Embryonic facial prominence (tissue), 1 donor: ENCODE measurements around the gene LIPM.

Experiments used
- DNase-seq: peaks from one replicate; pipeline ENCODE4 v3.0.0-alpha.2; 2016; ENCODE audit errors: extremely low spot score

Gene LIPM

DNA sequence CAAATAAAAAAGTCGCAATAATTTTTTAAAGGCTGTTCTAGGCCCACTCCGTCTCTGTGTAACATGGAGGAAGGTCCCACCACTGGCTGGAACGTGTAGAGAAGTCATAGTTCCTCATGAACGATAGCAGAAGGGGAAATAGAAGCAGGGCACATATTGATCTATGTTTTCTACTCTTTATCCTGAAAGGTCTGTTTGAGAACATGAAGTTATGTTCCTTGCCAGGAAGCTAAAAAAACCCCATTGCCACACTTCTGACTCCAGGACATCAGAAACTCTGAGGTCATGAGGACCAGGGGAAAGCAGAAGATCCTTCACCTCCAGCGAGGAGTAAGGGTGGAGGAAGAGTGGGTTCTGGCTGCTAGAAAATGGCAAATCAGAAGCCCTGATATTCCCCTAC is 38.4 kb downstream of the LIPM start:
- DNase-seq, result no peak

DNA sequence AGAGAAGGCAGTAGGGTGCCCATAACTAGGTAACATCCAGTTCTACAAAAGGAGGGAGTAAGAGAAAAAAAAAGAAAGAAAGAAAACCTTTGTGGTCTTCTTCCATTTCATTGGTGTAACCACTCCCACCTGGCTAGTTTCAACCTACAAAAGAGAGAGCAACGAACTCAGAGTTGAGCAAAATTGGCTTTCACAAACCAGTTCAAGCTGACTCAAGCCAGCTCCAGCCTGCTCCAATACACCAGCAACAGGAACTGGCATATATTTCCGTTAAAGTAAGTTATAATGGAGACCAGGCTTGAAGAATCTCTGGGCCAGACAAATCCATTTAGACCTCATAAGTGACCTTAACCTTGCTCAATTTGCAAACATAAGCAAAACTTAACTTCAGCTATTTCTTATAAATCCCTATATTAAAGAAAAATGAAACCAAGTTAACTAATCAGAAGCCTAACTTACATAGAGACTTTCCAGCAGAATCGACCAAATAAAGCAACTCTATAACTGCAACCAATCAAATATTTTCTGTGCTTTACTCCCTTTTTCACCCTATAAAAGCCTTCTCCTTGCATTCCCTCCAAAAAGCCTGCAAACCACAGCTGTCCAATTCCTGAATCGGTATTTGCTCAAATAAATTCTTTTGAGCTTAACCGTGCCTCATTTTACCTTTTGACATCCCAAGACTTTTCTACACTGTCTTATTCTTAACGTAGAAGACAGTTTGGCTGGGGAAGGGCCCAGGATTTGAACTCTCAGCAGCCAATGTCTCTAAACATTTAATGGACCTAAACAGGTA is 39.0 kb downstream of the LIPM start:
- no peak for DNase-seq

DNA sequence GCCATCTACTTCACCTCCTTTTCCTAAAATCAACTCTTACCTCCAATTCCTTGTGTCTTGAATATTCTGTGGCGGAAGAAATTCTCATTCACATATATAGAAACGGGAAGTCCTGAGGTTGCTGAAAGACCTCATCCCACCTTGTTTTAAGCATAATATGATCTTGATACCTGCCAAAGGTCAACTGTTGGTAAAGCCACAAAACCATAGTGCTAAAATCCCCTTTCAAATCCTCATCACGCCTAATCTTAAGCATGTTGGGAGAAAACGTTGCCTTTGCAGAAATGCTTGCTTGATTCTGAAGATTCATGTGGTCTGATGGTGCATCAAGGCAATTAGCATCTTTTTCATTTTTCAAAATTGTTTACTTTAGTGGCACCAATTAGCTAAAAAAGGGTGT is 40.6 kb downstream of the LIPM start:
- DNase-seq, result no peak

DNA sequence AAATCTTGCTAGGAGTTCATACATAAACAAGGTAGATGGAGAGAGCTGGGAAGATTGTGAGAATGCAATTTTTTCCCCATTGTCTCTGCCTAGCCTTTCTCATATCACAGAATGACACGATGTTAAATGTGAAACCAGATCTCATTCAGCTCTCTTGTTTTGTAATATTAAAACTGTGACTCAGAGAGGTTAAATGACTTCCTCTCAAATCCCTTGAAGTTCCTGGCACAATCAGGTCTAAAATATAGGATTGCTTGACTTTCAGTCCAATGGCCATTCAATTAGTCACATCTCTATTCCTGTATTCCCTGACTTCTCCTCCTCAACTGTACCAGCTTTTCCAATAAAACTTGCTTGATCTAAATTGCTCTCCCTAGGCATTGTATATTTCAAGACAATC is 46.0 kb downstream of the LIPM start:
- DNase-seq, result no peak

DNA sequence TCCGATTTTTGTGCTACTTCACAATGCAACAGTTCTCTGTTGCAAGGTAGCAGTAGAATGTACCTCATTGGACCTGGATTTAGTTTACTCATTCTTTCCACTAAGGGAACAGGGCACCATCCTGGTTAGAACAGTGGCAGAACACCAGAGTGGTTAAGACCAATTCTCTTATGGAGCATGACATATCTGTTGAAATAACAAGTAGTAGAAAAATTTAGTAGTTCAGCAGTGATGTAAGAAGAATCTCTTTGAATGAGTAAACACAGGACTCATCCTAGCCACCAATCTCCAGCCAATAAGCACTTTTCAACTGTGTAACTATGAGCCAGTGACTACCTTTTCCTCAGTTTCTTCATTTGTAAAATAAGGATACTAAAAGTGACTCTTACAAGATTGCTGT is 46.7 kb downstream of the LIPM start:
- no peak for DNase-seq

DNA sequence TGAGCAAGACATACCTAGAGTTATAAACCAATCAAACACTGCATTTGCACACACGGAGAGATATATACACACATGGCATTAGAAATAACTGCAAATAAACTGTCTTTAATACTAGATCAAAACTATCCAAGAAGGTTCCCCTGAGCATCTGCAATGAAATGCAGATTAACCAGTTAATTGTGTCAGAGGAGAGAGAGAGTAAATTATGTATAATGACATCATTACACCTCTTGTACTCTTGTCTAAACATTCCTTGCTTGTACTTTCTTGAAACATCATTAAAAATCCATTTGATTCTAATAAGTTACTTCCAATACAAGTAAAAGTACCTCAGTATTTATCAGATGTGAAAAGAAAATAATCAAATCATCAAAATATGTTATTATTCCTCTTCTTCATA is 48.2 kb downstream of the LIPM start:
- DNase-seq, result no peak

DNA sequence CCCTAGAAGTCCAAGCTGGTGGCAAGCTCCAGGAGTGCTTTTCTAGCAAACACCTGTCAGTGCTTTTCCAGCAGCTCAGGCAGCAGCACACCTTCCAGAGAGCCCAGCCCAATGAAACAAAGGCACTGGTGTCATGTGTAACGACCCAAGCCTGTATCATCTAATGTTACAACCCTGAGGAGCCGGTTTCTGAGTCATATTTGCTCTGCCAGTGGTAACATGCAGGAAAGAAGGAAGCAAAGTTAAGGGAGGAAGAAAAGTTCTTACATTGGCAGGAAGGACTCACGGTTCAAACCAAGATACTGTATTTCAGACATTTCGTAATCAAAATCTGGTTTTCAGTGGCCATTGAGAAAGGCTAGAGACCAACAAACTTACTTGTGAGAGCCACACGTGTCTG is 49.2 kb downstream of the LIPM start, which contains the start of gene ANKRD22:
TSS of gene ANKRD22 (minus strand) at position 139 of the 400 bp plus-strand sequence. CDS start 237 bp downstream, outside the sequence.
- peak; percentile 17 for DNase-seq

DNA sequence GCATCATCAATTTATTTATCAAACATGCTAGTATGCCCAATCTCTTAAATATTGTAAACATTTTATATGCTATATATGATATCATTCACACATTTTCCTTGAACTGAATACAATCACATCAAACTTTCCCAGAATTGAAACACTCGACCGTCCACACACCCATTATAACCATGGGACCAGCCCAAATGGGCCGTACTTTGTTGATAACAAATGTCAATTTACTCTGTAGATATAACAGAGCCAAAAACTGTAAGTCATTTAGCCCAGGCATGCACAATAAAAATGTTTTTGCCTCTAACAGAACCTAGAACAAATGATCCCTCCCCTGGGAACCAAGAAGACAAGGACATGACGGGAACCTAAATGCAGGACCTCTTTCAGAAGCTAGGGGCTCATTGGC is 49.8 kb downstream of the LIPM start:
- DNase-seq, result no peak

DNA sequence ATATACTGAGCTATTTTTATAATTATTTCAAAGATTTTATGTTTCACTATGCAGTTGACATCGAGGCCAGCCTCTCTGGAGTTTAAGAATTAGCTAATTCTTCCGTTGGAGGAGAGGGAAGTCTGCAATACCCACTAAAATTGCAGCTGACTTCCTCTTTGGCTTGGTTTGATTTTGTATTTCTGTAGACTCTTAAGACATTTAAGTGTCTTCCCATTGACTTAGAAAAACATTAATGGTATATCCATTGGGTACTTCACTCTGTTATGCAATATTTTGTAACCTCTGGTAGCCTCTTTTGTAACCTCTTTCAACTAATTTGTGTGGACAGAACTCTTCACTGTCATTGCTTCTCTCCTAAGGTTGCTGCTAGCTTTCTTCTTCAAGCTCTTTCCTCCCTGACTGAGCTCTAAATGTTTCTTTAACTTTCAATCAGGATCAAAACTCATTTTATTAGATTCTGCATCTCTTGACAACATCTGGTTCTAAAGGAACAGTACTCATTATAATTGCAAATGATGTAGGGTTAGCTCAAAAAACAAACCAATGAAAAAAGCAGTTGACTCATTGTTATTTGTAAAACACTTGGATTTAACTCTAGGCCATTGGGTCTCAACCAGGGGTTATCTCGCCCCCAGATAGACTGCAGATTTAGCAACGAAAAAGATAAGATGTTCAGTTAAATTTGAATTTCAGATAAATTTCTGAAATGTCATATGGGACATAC is 50.8 kb downstream of the LIPM start:
- no peak for DNase-seq

DNA sequence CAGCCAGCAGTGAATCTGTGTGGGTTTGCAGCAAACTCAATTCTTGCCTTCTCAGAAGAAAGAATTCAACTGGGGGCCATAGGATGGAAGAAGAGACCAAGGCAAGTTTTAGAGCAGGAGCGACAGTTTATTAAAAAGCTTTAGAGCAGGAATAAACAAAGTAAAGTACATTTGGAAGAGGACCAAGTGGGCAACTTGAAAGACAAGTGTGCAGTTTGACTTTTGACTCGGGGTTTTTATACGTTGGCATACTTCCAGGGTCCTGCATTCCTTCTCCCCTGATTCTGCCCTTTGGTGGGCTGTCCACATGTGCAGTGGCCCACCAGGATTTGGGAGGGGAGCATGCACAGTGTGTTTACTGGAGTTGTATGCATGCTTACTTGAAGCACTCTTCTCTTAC is 52.2 kb downstream of the LIPM start:
- DNase-seq, result no peak

DNA sequence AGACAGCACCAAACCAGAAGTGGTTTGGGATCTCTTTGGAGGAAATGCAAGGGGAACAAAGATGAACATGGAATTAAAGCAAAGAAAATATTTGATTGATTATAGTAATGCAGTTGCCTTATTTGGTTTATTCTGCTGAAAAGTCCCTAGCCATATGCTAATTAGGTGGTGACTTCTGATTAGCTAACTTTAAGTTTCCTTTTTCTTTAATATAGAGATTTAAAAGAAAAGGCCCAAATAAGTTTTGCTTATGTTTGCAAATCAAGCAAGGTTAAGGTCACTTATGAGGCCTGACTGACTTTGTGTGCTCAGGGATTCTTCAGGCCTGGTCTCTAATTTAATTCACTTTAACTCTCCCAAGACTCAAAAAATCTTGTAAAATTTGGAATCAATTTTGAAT is 55.3 kb downstream of the LIPM start:
- no peak for DNase-seq

DNA sequence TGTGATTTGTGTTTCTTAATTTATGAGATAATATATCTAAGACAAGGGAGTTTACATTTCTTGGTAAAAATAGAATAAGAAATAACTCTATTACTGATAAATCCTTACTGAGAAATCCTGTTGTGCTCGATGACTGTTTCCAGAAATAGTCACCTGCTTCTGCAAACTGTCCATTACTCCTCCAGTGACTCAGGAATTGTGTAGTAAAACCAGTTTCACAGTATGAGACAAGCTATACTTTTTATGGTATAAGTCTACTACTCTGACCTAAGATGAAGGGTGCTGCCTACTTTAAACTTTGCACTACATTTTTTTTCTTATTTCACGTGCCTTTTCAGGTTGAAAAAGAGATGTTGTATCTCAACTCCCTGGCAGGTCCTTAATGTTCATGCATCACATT is 56.0 kb downstream of the LIPM start:
- no peak for DNase-seq

DNA sequence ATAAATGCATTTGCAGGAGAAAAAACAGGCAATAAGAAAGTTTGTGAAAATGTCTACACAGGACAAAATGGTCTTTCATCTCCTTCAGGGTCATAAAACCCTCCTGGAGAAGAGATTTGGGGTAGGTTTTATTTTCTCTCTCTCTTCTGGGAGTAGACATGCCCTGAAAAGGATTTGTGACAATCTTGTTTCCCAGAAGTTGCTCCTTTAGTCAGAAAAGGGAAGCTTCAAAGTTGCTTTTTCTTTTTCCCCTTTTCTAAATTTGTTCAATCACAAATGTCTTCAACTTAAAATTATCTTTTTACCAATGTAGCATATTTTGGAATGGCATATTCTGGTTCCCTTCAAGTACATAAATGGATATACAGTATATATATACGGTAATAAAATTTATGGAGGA is 58.5 kb downstream of the LIPM start:
- no peak for DNase-seq

DNA sequence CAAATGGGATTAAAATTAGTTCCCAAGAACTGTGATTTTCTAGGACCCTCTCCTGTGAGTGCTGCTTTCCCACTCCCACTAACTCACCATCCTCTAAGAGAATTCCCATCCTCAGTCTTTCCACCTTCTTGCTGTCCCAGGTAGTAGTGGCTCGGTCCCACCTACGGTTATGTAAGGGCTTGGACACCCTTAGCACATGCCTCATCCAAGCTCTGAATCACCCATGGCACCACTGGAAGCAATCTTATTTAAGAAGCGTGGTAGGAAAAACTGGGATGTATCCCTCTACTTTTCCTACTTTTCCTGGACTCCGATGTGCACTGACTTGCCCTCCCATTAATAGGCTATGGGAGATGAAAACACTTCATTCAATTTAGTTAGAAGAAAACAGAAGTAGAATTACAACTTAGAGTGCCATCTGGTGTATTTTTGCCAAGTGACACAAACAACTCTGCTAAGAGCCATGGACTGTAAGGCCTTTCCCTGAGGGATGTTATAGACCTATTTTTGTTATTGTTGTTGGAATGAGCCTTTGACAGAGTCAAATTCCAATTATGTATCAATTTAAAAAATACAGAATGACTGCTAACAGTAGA is 62.8 kb downstream of the LIPM start:
- no peak for DNase-seq

DNA sequence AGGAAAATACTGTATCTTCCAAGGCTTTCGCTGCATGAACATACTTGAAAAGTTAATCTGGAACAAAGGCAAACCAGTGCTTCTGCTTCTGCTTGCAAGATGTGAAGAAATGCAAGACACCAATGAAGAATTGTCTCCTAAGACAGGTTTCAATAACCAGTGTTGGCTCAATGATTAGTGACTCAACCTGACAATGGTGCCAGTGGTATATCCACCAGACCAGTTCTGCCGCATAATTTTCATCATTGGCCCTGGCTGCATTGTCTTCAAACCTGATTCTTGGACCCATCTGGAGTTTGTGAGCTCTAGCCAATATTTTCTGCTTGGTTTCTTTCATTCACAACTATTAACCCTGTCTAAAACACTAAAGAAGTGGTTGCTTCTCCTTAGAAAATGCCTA is 63.9 kb downstream of the LIPM start:
- no peak for DNase-seq

DNA sequence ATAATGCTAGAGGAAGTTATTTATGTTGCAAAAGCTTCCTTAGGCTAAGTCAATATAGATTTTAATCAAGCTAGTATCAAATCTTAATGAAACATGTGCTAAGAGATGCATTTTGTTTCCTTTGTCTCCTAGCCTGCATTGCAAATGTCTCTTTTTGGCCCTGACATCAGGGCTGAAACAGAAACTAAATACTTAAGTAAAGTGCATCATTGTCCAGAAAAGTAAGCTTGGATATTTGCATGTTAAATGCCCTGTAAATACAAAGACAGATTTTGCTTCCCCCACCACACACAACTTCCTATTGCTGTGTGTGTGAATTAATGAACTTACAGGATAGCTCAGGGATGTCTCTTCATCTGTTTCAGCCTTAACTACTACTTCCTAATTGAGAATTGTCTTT is 67.6 kb downstream of the LIPM start:
- DNase-seq, result no peak
